HG02798 (cell line): Measurements from ENCODE around the gene VWA1.
"Not testable (repeated sequence)": the region's sequence is repeated elsewhere in the genome, so short reads cannot be mapped to it uniquely, and the experiment has no call there.

Experiments
- ATAC-seq: cut with Tn5 transposase; IDR thresholded peaks from one replicate; pipeline ENCODE4 v1.9.1; 2021; ENCODE audit warnings: mild to moderate bottlenecking; ENCODE audit not compliant: unreplicated experiment, poor library complexity

Gene VWA1

DNA sequence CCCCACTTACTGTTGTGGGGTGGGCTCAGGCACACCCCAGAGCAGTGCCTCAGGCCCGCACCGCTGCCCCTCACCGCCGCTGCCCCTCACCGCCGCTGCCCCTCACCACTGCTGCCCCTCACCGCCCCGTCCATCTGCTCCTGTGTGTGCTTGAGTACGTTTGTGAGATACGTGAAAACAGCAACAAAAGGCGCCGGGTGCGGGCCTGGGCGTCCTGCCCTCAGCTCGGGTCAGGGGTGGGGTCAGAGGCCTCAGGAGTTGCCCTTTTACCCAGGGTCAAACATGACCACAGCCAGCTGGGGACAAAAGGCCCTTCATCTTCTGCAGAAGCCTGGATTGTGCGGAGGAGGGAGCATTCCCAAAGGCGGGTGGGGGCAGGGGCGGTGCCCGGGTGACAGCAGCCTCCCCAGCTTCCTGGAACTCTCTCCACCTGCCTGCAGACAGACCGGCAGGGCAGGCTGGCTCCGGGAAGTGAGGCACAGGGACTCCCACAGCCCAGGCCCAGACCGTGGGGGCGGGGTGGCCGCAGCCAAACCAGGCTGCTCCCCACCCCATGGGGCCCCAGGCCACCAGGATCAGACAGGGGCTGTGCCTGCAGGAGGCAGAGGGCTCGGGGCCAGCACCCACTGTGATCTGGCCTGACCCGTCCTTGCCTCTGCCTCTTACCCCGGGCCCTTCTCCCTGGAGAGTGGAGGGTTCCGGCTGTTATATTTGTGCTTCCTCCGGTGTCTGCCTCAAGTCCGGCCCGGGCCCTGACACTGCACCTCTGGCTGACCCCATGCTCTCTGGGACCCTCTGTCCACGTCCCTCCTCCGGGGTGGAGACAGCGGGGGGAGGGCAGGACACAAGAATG, 2.3 kb upstream of the VWA1 start:
- ATAC-seq: no peak

- ATAC-seq: no peak
Observed at GRCh38 chr1:1433804-1434130, 1.7 kb upstream of the VWA1 start.

GRCh38 chr1:1434131-1434823, 1.2 kb upstream of the VWA1 start:
- no peak for ATAC-seq

DNA sequence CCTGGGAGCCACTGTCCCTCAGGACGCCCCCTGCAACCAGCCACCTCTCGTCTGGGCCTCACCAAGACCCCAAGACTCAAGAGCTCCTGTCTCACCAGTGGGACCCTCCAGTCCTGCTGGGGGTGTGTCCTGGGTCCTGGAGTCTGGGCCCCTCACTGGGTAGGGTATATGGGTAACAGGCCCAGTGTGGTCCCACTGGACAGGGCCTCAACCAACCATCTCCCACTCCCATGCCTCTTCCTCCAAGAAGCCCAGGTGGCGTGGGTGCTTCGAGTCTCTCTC, 725 bp upstream of the VWA1 start:
- no peak for ATAC-seq

DNA sequence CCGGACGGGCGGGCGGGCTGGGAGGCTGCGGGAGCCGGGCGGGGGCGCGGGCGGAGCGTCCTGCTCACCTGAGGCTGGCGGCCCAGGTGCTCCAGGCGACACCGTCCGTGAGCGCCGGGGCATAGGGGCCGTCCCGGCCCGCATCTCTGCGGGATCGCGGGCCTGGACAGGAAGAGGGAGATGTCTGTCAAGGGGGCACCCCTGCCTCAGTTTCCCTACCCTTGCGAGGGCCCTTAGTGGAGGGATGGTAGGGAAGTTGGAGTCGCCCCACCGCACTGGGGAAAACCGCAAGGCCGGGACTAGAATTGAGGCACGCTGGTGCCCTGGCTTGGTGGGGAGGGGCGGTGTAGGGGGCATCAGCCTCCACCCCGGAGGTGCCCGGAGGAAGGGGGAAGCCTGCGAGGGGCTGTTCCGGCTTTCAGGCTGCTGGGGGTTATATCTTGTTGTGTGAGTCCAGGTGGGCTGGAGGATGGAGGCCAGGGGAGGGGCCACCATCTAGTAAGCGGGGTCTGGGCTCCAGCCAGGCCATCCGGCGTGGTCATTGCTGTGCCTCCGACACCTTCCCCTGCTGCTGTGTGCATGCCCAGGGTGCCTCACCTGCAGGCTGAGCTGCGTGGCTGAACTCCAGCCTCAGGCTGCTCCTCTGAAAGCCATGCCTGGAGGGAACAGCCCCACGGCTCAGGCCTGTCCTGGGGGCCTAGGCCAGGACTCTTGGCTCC, 580 bp downstream of the VWA1 start:
- ATAC-seq: no peak

- ATAC-seq: no peak
Observed at GRCh38 chr1:1436630-1437032, 1.1 kb downstream of the VWA1 start.

GRCh38 chr1:1437033-1437903, 1.8 kb downstream of the VWA1 start:
- no peak for ATAC-seq

- peak; percentile 43 for ATAC-seq
Observed at GRCh38 chr1:1437904-1438376, 2.5 kb downstream of the VWA1 start.

- no peak for ATAC-seq
Observed at GRCh38 chr1:1438531-1439381, 3.3 kb downstream of the VWA1 start.

GRCh38 chr1:1439546-1440261, 4.2 kb downstream of the VWA1 start:
- ATAC-seq: no peak

GRCh38 chr1:1440262-1441001, 4.9 kb downstream of the VWA1 start:
- no peak for ATAC-seq

GRCh38 chr1:1441002-1441888, 5.8 kb downstream of the VWA1 start:
- ATAC-seq: no peak

DNA sequence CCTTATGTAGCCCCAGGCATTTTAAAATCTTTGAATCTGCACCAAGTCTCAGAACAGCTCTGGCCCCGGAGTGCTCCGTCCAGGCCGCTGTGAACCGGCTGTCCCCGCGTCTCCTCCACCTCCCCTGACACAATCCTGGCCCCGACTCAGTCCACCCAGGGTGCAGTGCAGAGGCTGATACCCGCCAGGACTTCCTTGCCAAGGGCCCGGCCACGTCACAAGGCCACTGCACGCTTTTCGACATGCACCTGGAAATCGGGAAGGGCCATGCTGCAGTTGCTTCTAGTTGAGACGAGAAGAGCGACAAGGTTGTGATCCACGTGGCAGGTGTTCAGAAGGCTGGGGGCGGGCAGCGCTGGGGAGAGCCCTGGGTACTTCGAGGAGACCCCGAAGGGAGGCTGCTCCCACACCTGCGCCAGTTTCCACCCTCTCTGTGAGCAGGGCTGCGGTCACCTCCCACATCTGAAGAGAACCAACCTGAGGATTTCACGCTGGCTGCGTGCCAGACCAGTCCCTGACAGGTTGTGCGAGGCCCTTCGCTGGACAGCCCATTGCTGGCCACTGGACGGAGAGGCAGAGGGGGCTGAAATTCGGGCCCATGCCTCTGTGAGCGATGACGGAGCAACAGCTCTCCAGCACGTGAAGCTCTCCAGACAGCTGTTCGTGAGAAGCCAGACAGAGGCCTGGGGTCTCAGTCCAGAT, 6.7 kb downstream of the VWA1 start:
- no peak for ATAC-seq

DNA sequence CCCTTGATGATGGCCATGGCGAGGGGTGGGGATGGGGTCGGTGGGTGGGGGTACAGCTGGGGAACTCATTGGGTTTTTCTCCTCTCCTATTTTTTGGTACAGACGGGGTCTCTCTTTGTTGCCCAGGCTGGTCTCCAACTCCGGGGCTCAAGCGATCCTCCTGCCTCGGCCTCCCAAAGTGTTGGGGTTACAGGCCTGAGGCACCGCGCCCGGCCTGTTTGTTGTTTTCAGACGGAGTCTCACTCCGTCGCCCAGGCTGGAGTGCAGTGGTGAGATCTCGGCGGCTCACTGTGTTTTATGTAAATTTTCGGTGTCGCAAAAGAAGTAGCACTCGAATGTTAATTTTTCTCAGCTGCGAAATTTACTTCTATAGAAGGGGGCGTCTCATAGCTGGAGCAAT, 11.1 kb downstream of the VWA1 start:
- not testable (repeated sequence) for ATAC-seq

DNA sequence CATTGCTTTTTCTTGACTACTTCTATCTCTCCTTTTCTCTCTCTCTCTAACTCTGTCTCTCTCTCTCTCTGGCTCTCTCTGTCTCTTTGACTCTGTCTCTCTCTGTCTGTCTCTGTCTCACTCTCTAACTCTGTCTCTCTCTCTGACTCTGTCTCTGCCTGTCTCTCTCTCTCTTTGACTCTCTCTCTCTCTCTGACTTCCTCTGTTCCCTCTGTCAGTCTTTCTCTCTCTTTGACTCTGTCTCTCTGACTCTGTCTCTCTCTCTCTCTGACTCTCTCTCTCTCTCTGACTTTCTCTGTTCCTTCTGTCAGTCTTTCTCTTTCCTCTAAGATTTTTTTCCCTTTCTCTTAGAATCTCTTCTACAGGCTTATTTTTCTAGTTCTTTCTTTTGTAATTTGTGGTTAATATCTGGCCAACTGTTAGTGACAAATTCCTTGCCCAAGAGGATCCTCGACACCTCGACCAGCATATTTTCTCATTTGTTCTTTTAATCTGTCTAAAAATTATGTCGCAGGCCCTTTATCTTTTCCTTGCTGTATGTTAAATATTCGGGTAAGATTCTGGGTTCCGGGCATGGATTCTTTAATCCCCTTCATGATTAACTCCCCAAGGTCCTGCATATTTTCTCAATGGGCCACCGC, 13.7 kb downstream of the VWA1 start, which contains the start of gene ATAD3C:
ATAD3C (plus strand) TSS at position 591 of the 641 bp plus-strand sequence. CDS start 995 bp downstream, outside the sequence.
- no peak for ATAC-seq

DNA sequence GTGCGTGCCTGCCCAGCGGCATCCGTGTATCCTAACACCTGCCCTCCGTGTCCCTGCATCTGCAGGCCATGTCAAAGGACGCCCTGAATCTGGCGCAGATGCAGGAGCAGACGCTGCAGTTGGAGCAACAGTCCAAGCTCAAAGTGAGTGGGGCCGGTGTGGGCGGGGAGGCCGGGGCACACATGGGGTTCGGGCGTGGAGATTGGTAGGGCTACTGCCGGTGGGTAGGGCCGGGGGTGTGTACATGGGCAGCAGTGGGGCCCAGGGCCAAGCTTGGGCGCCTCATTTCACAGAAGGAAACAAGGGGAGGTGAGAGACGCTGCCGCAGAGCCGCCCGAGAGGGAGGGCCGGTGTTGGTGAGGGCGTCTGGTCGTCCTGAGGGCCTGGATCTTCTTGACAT, 15.1 kb downstream of the VWA1 start:
- ATAC-seq: not testable (repeated sequence)
